Thyroid gland (tissue), 4 donors: Measurements from ENCODE around the gene HMOX2.

ENCODE experiments used
- CTCF ChIP-seq, 6 experiments: fragments of 200-600 bp in 3 of 6; fragments of 450-650 bp in 3 of 6; sonication (generic) in 3 of 6; IDR thresholded peaks; one replicate each; pipeline ENCODE4 v1.5.1; 2016 to 2019; ENCODE audit warnings: antibody characterized with exemption in 6 of 6, mild to moderate bottlenecking in 2 of 6, inconsistent platforms in 1 of 6, moderate library complexity in 1 of 6
- POLR2A ChIP-seq, 2 donors: fragments of 450-650 bp; IDR thresholded peaks; one replicate each; pipeline ENCODE4 v1.6.1; 2017; ENCODE audit warnings: antibody characterized with exemption in 2 of 2, mild to moderate bottlenecking in 2 of 2, moderate library complexity in 1 of 2

GRCh38 chr16:4548124-4548523, 71.9 kb downstream of the HMOX2 start:
- no peak for TF ChIP-seq CTCF (IDR thresholded peaks at IDR 0.05)
- TF ChIP-seq POLR2A (IDR thresholded peaks at IDR 0.05), result no peak
